NCI-H69 (cell line): ENCODE measurements around the gene CYP4F8.

ENCODE experiments used
- DNase-seq: peaks from one replicate; lab custom pipeline; 2025; lab: John Stamatoyannopoulos, UW

CYP4F8 gene

DNA sequence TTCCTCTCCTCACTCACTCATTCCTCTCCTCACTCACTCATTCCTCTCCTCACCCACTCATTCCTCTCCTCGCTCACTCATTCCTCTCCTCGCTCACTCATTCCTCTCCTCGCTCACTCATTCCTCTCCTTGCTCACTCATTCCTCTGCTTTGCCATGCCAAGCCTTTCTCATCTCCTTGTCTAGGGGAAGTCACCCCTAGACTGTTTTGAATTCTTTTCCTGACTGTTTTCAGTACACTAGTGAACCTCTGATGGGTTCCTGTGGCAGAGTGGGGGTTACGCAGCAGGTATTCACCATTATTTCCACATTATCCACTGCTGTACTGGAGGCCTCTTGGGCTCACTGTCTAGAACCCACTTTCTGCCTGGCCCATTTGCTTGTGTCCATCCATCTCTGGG is 1.2 kb downstream of the CYP4F8 start:
- DNase-seq = no peak

DNA sequence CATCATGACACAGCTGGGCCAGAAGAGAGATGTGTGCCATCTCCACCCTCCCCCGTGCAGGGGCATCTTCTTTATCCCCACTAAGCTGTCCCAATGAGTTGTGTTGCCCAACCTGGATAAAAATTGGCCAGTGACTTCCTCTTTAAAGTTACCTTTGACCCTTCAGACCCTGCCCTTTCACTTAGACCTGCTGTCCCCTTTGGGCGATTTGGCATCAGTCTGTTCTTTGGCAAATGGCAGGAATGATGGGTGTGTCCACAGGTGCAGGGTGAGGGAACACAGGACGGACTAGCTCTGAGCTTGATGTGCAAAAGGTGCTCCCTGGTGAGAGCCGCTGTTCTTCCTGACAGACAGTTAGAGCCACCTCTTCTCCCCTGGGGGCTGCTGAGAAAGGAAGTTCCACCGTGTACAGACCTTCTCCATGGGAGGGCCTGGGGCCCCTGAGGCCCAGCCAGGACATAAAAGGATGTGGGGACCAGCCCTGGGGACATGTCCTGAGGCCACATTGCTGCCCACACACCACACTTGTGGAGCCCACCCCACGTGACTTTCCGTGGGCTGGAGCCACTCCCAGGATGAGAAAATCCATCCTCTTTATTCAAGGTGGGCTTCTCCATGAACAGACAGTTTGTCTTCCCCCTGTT is 1.7 kb downstream of the CYP4F8 start:
- no peak for DNase-seq

DNA sequence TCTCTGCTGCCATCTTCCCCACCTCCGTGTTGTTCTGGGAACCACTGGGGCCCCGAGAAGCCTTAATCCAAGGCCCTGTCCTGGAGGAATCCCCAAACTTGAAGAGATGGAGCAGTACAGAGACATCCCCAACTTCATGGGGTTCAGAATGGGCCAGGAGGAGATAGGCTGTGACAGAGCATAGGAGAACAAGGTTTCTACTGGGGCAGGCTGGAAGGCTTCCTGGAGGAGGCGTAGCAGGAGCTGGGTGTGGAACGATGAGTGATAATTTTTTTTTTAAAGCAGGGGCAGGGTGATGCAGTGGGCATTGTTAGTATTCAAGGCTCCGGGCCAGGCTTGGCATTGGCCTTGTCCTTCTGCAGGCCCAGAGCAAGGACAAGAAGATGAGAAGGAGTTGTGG is 3.3 kb downstream of the CYP4F8 start:
- DNase-seq = no peak

DNA sequence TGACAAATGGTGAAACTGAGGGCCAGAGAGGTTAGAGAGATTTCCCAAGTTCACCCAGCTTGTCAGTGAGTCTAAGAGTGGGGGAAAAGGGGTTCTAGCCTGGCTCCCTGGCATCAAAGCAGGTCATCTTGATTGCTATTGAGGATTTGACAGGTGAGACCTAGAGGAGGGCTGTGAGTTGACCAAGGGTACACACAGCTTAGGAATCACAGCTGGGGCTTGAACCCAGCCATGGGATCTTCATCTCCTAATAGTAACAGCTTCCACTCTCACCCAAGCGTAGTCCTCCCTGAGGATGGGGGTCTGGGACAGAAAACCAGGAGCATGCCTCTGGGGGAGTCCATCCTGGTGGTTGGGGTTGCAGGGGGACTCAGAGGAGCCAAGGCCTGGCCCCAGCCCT is 6.8 kb downstream of the CYP4F8 start:
- DNase-seq = no peak

DNA sequence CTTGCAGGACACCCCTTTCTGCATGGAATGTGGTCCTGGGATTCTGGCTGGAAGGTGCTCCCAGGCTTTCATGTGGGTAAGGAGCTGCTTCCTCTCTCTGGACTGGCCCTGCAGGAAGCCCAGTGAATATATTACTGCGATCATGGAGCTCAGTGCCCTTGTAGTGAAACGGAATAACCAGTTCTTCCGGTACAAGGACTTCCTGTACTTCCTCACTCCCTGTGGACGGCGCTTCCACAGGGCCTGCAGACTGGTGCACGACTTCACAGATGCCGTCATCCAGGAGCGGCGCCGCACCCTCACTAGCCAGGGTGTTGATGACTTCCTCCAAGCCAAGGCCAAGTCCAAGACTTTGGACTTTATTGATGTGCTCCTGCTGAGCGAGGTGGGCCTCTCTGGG is 8.0 kb downstream of the CYP4F8 start:
- DNase-seq = no peak

DNA sequence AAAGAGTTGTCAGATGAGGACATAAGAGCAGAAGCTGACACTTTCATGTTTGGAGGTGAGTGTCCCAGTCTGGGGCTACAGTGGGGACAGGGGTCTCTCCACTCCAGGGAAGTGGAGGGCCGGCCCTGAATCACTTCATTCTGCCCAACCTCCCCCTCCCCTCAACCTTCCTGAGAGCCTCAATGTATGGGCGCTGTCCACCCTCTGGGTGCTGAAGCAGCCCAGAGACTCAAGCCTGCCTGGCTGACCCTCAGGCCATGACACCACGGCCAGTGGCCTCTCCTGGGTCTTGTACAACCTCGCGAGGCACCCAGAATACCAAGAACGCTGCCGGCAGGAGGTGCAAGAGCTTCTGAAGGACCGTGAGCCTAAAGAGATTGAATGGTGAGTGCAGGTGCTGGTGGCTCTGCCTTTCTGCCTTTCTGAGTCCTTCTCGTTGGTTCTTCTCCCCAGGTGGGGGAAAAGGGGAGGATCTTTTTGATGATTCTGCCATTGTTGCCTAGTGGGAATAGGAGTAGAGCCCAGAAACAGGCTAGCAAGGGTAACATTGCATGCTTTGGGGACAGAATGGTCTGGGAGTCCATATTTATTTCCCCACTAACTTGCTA is 8.8 kb downstream of the CYP4F8 start:
- DNase-seq = no peak

DNA sequence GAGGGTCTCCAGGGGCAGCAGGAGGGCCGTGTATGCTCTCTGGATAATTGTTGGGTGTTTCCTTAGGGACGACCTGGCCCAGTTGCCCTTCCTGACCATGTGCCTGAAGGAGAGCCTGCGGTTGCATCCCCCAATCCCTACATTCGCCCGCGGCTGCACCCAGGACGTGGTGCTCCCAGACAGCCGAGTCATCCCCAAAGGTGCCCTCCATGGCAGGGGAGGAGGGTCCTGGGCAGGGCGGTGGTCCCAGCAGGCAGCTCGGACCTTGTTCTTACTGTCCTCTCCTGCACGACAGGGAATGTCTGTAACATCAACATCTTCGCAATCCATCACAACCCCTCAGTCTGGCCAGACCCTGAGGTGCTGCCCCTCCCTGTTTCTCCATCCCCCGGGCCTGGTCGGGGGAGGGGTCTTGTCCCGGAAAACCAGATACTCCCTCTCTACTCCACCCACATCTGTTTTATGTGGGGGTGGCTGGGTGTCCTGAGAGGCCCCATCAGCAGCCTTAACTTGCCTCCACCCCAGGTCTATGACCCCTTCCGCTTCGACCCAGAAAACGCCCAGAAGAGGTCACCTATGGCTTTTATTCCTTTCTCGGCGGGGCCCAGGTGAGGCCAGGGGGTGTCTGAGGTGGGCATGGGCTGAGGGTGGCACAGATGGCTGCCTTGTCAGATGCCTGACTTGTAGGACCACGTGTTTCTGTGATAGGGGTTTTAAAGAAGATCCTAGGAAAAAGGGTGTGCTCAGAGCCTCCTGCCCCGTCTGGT is 13.4 kb downstream of the CYP4F8 start:
- no peak for DNase-seq

DNA sequence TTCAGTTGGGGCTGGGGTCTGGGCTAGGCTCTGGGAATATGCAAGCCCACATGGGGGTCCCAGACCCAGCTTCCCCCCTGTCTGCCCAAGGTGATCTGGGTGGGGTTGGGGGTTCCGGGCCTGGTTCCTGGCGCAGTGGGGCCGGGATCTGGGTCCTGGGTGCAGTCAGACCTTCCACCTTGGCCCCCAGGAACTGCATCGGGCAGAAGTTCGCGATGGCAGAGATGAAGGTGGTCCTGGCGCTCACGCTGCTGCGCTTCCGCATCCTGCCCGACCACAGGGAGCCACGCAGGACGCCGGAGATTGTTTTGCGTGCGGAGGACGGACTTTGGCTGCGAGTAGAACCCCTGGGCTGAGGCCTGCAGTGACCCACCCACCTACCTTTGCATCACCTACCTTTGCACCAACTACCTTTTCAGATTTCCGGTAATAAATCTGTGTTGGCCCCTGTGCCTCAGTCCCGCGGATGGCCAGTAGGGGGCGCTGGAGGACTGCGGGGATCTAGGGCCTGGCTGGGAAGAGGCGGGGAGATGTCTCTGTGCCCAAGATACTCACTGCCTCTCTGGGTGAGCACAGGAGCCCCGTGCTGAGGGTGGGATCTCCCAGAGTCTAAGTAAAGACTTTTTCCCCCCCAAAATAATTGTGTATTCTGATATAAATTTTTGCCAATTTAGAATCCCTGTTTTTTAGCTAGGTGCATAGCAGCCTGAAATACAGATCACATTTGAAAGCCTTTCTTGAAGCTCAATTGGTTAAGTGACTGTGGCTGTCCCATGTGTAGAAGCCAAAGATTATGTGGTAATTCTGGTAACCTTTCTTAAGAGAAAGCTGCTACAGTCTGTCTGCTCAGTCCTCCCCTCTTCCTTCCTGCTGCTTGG is 14.2 kb downstream of the CYP4F8 start:
- DNase-seq = peak; percentile 68

DNA sequence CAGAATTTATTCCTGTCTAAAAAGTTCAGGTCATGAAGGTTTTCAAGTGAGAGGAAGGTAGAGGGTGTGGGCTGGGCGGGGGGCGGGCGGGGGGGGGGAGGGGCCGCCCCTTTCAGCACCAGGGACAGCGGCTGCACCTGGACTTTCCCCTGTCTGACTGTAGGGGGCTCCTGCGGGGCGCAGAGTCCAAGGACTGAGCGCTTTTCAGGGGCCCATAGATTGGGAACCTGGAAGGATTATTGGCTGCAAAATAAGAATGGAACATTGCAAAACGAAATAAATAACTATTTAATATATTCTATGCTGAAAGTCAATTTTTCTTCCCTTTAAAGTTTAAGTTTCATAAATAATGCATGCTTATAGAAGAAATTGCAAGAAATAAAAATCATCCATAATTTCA is 16.8 kb downstream of the CYP4F8 start:
- DNase-seq = peak; percentile 18

DNA sequence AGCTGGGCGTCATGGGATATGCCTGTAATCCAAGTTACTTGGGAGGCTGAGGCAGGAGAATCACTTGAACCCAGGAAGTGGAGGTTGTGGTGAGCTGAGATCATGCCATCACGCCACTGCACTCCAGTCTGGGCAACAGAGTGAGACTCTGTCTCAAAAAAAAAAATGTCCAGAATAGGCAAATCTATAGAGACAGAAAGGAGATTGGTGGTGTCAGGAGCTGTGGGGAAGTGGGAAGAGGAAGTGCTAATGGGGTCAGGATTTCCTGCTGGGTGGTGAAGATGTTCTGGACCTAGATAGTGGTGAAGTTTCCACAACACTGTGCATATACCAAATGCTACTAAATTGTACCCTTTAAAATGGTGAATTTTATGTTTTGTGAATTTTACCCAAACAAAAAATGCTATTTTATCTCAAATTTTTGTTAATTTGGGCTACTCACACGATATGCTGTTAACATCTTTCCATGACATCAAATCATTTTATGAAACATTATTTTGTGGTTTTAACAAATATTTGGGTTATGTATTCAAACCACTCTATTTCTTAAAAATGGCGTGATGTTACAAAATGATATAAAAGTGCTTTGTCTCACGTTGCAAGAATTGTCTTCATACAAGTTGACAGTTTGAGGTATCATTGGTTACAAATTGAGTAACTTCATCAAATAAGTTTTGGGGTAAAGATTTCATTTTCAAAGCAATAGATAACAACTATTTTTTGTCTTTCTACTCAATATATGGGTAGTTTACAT is 18.2 kb downstream of the CYP4F8 start:
- DNase-seq = no peak

DNA sequence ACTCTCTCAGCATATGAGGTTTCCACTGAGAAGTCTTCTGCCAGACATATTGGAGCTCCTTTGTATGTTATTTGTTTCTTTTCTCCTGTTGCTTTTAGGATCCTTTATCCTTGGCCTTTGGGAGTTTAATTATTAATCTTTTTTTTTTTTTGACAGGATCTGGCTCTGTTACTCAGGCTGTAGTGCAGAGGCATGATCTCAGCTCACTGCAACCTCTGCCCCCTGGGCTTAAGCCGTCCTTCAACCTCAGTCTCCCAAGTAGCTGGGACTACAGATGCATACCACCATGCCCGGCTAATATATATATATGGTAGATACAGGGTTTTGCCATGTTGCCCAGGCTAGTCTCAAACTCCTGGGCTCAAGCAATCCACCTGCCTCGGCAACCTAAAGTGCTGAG is 19.1 kb downstream of the CYP4F8 start:
- DNase-seq = no peak

DNA sequence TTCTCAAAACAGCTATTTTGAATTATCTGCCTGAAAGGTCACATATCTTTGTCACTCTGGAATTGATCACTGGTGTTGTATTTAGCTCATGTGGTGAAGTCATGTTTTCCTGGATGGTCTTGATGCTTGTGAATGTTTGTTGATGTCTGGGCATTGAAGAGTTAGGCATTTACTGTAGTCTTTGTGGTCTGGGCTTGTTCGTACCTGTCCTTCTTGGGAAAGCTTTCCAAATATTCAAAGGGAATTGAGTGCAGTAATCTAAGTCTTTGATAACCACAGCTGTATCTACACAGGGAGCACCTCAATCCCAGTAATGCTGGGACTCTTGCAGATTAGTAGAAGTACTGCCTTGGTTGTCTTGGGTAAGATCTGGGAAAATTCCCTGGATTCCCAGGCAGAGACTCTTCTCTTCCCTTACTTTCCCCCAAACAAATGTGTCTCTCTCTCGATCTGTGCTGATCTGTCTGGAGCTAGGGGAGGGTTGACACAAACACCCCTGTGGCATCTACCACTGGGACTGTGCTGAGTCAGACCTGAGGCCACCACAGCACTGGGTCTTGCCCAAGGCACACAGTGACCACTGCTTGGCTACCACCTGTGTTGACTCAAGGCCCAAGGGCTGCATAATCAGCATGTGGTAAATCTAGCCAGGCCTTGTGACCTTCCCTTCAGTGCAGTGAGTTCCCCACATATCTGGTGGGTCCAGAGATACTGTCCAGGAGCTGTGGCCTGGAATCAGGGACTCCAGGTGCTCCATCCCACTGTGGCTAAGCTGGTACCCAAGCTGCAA is 20.2 kb downstream of the CYP4F8 start:
- no peak for DNase-seq

DNA sequence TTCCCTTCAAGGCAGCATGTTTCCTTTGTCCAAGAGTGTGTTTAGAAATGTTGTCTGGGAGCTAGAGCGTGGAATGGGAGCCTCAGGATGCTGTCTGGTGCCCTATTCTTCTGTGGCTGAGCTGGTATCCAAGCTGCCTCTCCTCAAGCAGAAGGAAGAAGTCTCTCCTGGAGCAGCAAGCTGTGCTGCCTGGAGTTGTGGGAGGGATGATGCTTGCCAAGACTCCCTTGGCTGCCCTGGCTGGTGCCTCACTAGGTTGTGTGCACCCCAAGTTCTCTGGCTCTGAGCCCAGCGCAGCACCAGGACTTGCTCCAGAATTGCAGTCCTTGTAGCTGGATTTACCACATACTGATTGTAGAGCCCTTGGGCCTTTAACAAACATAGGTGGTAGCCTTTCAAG is 21.0 kb downstream of the CYP4F8 start:
- DNase-seq = no peak

DNA sequence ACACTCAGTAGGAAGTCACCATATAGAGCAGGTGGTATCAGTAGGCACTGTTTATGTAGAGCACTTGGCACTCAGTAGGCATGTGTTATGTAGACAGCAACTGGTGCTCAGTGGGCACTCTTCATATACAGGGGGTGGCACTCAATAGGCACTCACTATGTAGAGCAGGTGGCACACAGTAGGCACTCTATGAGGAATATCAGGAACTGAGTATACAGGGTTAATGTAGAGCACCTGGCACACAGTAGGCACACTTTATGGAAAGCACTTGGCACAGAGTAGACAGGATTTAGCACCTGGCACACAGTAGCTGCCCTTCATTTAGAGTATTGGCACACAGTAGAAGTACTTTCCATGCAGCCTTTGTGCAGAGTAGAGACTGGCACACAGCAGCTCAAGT is 24.6 kb downstream of the CYP4F8 start:
- DNase-seq = no peak

DNA sequence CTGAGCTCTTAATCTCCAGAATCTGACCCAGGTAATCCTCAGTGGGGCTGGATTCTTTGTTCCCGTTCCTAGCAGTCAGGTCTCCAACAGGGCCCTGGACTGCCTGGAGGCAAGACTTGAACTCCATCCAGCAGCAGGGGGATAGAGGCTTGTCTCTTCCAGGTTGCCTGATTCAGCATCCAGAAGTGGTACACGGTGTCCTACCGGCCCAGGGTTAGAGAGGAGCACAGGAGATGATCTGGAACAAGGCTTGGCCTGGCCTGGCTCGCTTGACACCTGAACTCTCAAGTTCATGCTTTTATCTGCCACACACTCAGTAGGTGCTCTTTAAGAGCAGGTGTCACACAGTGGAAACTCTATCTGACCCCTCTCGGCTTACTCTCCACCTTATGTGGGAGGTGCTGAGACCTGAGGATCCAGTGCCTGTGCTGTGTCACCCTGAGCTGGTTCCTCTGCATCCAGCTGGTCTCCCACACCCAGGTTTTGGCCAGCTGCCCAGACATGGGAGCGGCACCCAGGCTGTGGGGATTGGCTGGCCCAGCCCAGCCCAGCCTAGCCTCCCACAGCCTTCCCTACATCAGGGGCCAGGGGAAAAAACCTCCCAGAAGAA is 25.4 kb downstream of the CYP4F8 start, which contains the start of gene CYP4F3:
TSS of gene CYP4F3 (plus strand) at position 604 of the 610 bp plus-strand sequence. CDS start 519 bp downstream, outside the sequence.
- peak; percentile 45 for DNase-seq

DNA sequence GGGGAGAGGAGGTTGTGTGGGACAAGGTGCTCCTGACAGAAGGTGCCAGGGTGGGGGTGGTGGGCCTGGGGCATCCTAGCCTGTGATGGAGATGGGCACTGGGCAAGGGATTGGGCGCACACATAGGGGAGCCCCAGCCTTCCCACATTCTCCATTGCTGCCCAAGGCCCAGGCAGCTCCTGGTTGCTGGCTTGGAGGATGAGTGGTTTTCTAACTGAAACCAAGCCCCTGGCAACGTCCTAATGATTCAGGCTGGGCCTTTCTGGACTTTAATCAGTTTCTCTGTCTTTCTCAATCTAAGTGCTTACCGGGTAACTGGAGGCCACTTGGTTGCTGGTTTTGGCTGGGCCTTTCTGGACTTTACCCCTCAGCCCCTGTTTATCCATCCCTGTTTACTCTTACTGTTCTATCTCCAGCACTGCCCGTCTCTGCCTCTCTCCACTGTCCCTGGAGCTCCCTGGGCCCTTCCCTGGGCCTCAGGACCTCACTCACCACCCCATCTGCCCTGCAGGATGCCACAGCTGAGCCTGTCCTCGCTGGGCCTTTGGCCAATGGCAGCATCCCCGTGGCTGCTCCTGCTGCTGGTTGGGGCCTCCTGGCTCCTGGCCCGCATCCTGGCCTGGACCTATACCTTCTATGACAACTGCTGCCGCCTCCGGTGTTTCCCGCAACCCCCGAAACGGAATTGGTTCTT is 26.0 kb downstream of the CYP4F8 start:
- DNase-seq = no peak

DNA sequence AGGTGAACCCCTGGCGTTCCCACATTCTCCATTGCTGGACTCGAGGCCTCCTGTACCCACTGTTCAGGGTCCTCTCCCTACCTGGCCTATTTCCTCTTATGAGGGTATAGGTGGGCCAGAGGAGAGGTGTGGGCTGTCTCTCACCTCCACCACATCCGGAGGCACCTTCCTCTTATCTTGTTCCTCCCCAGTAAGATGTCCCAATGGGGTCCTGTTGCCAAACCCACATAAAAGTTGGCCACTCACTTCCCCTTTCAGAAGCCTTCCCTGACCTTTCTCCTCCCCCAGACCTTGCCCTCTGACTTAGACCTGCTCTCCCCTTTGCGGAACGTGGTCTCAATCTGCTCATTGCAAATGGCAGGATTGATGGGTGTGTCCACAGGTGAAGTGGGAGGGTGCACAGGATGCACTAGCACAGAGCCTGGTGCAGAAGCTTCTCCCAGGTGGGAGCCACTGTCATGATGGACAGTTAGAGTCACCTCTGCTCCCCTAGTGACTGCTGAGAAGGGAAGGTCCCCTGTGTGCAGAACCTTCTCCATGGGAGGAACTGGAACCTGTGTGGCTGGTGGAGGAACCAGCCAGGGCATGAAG is 27.0 kb downstream of the CYP4F8 start:
- DNase-seq = no peak

DNA sequence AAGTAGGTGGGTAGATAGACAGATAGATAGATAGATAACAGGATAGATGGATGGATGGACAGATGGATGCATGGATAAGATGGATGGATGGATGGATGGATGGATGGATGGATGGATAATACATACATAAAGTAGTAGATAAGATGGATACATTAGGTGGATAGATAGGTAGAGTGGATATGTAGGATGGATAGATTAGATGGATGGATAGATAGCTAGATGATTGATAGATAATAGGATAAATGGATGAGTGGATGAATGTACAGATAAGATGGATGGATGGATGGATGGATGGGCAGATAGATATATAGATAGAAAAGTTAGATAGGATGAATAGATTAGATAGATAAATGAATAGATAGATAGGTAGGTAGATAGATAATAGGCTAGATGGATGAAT is 27.8 kb downstream of the CYP4F8 start:
- DNase-seq = no peak

DNA sequence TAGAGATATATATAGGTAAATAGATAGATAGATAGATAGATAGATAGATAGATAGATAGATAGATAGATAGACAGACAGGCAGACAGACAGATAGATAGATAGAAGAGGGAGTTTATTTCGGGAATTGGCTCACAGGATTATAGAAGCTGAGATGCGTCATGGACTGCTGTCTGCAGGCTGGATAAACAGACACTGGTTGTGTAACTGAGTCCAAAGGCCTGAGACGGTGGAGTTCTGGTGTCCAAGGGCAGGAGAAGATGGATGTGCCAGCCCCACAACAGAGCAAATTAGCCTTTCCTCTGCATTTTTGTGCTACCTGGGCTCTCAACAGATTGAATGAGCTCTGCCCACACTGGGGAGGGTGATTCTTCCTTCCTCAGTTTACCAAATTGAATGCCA is 28.4 kb downstream of the CYP4F8 start:
- no peak for DNase-seq
